Central memory CD4-positive, alpha-beta T cell (primary cell): ENCODE data around the gene SEMA4A.
A peak's percentile ranks its signal among the peaks of the same experiment; 100 is the strongest.
"Not testable (repeated sequence)": the region's sequence is repeated elsewhere in the genome, so short reads cannot be mapped to it uniquely, and the experiment has no call there.

Experiments
- DNase-seq: peaks from one replicate; pipeline ENCODE4 v3.0.0; 2022

Gene SEMA4A

GRCh38 chr1:156162430-156163037 is 9.1 kb downstream of the SEMA4A start:
- DNase-seq: no peak

- DNase-seq: no peak
Measured at GRCh38 chr1:156163712-156164111, 10.3 kb downstream of the SEMA4A start.

- no peak for DNase-seq
Measured at GRCh38 chr1:156164125-156164831, 10.9 kb downstream of the SEMA4A start.

GRCh38 chr1:156165083-156165482 is 11.7 kb downstream of the SEMA4A start:
- no peak for DNase-seq

GRCh38 chr1:156167536-156167935 is 14.2 kb downstream of the SEMA4A start:
- no peak for DNase-seq

GRCh38 chr1:156172696-156173470 is 19.5 kb downstream of the SEMA4A start:
- no peak for DNase-seq

- DNase-seq: no peak
Measured at GRCh38 chr1:156176610-156177210, 23.3 kb downstream of the SEMA4A start.

- DNase-seq: peak; percentile 26
Measured at GRCh38 chr1:156177919-156178654, 24.7 kb downstream of the SEMA4A start.

GRCh38 chr1:156180471-156180870 is 27.1 kb downstream of the SEMA4A start:
- DNase-seq: no peak

GRCh38 chr1:156181391-156181924 is 28.1 kb downstream of the SEMA4A start:
- not testable (repeated sequence) for DNase-seq

GRCh38 chr1:156182010-156182779 is 28.8 kb downstream of the SEMA4A start:
- DNase-seq: not testable (repeated sequence)

GRCh38 chr1:156186347-156187177 is 33.2 kb downstream of the SEMA4A start:
- DNase-seq: not testable (repeated sequence)

- DNase-seq: not testable (repeated sequence)
Measured at GRCh38 chr1:156190265-156190664, 36.9 kb downstream of the SEMA4A start.

- DNase-seq: no peak
Measured at GRCh38 chr1:156191292-156191964, 38.0 kb downstream of the SEMA4A start.

- DNase-seq: no peak
Measured at GRCh38 chr1:156193208-156193487, 39.8 kb downstream of the SEMA4A start.

GRCh38 chr1:156193488-156194299 is 40.3 kb downstream of the SEMA4A start, which contains the start of gene SLC25A44:
TSS of gene SLC25A44 (plus strand) at chr1:156194104. CDS start at chr1:156199848, 5,744 bp downstream.
- peak; percentile 98 for DNase-seq

- DNase-seq: no peak
Measured at GRCh38 chr1:156194300-156194652, 40.9 kb downstream of the SEMA4A start.

- DNase-seq: no peak
Measured at GRCh38 chr1:156195853-156196252, 42.5 kb downstream of the SEMA4A start.

- no peak for DNase-seq
Measured at GRCh38 chr1:156196445-156196844, 43.1 kb downstream of the SEMA4A start.
